GM21515 (cell line): ENCODE results near the gene CNTNAP5.

ENCODE experiments used
- ATAC-seq: cut with Tn5 transposase; IDR thresholded peaks from one replicate; pipeline ENCODE4 v1.9.1; 2021; ENCODE audit not compliant: unreplicated experiment

CNTNAP5 gene

GRCh38 chr2:124053796-124054195, 28.7 kb downstream of the CNTNAP5 start:
- no peak for ATAC-seq

- no peak for ATAC-seq
Observed at GRCh38 chr2:124063596-124063995, 38.5 kb downstream of the CNTNAP5 start.

- ATAC-seq = no peak
Observed at GRCh38 chr2:124065636-124066035, 40.5 kb downstream of the CNTNAP5 start.

GRCh38 chr2:124066776-124067175, 41.7 kb downstream of the CNTNAP5 start:
- no peak for ATAC-seq

- no peak for ATAC-seq
Observed at GRCh38 chr2:124079045-124079444, 54.0 kb downstream of the CNTNAP5 start.

GRCh38 chr2:124080281-124081153, 55.4 kb downstream of the CNTNAP5 start:
- ATAC-seq = no peak

GRCh38 chr2:124081154-124081716, 56.1 kb downstream of the CNTNAP5 start:
- ATAC-seq = no peak

GRCh38 chr2:124088616-124089015, 63.5 kb downstream of the CNTNAP5 start:
- ATAC-seq = no peak

- ATAC-seq = no peak
Observed at GRCh38 chr2:124091721-124092120, 66.6 kb downstream of the CNTNAP5 start.

GRCh38 chr2:124092651-124093050, 67.6 kb downstream of the CNTNAP5 start:
- no peak for ATAC-seq

GRCh38 chr2:124104914-124105313, 79.8 kb downstream of the CNTNAP5 start:
- ATAC-seq = no peak

- ATAC-seq = no peak
Observed at GRCh38 chr2:124112206-124112605, 87.1 kb downstream of the CNTNAP5 start.

GRCh38 chr2:124112966-124113365, 87.9 kb downstream of the CNTNAP5 start:
- ATAC-seq = no peak

- ATAC-seq = no peak
Observed at GRCh38 chr2:124120246-124120645, 95.2 kb downstream of the CNTNAP5 start.

GRCh38 chr2:124121106-124121505, 96.0 kb downstream of the CNTNAP5 start:
- ATAC-seq = no peak

GRCh38 chr2:124121760-124122275, 96.7 kb downstream of the CNTNAP5 start:
- ATAC-seq = no peak

- no peak for ATAC-seq
Observed at GRCh38 chr2:124122340-124122739, 97.3 kb downstream of the CNTNAP5 start.

- ATAC-seq = no peak
Observed at GRCh38 chr2:124131276-124131675, 106.2 kb downstream of the CNTNAP5 start.

GRCh38 chr2:124136110-124136509, 111.0 kb downstream of the CNTNAP5 start:
- ATAC-seq = no peak

- no peak for ATAC-seq
Observed at GRCh38 chr2:124138076-124138475, 113.0 kb downstream of the CNTNAP5 start.

GRCh38 chr2:124145982-124146381, 120.9 kb downstream of the CNTNAP5 start:
- ATAC-seq = no peak

- no peak for ATAC-seq
Observed at GRCh38 chr2:124147552-124147951, 122.5 kb downstream of the CNTNAP5 start.
